ENCODE measurements around the gene HPN.

The HPN gene

GRCh38 chr19:35043906-35044305 is 2.4 kb downstream of the HPN start:
- no peak for TF ChIP-seq EZH2phosphoT487 (IDR thresholded peaks at IDR 0.05; ENCODE audit: borderline replicate concordance)
- TF ChIP-seq, protein P1, sequence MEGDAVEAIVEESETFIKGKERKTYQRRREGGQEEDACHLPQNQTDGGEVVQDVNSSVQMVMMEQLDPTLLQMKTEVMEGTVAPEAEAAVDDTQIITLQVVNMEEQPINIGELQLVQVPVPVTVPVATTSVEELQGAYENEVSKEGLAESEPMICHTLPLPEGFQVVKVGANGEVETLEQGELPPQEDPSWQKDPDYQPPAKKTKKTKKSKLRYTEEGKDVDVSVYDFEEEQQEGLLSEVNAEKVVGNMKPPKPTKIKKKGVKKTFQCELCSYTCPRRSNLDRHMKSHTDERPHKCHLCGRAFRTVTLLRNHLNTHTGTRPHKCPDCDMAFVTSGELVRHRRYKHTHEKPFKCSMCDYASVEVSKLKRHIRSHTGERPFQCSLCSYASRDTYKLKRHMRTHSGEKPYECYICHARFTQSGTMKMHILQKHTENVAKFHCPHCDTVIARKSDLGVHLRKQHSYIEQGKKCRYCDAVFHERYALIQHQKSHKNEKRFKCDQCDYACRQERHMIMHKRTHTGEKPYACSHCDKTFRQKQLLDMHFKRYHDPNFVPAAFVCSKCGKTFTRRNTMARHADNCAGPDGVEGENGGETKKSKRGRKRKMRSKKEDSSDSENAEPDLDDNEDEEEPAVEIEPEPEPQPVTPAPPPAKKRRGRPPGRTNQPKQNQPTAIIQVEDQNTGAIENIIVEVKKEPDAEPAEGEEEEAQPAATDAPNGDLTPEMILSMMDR (conservative IDR thresholded peaks at IDR 0.05; ENCODE audit: low read length), result no peak
- no peaks in the 10 kb centered on the region for H3K27me3 ChIP-seq (ENCODE audit: insufficient read depth, low read length, poor library complexity, severe bottlenecking)
- no peaks in the 10 kb centered on the region for H3F3A ChIP-seq (ENCODE audit: low read depth)

DNA sequence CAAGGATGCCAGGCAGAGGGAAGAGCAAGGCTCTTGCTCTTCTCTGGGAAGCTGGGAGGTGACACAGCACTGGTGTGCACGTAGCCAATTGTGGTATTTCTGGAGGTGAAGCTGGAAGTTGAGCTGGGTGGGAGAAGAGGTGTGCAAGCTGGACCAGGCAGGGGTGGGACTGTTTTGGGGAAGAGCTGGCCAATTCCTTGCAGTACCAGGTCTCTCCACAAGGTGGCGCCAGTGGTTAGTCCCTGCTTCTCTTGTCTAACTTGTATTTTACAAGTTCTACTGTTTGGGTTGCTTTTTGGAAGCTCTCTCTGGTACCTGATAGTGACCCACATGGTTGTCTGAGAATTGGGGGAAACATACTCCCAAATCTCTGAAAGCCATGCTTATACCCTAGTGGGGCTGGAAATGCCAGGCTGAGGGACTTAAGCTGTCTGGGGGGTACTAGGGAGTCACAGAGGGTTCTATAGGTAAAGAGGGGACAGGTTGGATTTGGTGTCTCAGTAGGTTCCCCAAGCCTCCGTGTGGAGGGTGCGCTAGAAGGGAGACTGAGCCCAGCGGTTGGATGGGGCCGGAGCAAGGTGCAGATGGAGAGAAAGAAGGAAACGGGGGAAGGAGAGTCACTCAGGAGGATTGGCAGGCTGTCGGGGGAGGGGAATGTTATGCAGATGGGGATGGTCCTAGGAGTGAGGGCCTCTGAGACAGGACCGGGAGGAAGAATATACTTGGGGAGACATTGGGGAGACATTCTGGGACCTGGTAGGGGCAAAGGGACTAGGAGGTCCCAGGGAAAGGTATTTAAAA is 3.0 kb downstream of the HPN start:
- no peaks in the 10 kb centered on the region for H3F3A ChIP-seq (ENCODE audit: low read depth)
- H3K9ac ChIP-seq (ENCODE audit: low read depth, low read length, poor library complexity, severe bottlenecking), result no peak overlapping the region
- no peaks in the 10 kb centered on the region for H3K9me3 ChIP-seq (ENCODE audit: insufficient read depth, low read depth, low read length)
- H3K27me3 ChIP-seq (ENCODE audit: insufficient read depth, low read length, poor library complexity, severe bottlenecking), result no peaks in the 10 kb centered on the region
- H4K20me1 ChIP-seq (ENCODE audit: insufficient read depth, low read length, poor library complexity, severe bottlenecking), result no peaks in the 10 kb centered on the region
- no peaks in the 10 kb centered on the region for H3K79me2 ChIP-seq (ENCODE audit: insufficient read depth, low read length)
- H3K9me2 ChIP-seq (replicated peaks; ENCODE audit: low read depth, low read length), result no peaks in the 10 kb centered on the region
- H3K4me1 ChIP-seq (ENCODE audit: insufficient read depth, low read length, poor library complexity, severe bottlenecking), result peaks cover 9% of the 10 kb centered on the region
- no peak overlapping the region for H3K4me3 ChIP-seq (ENCODE audit: low read length, poor library complexity, severe bottlenecking)
- H2AFZ ChIP-seq (ENCODE audit: low read length), result no peak overlapping the region
- no peak for TF ChIP-seq EZH2phosphoT487 (IDR thresholded peaks at IDR 0.05; ENCODE audit: borderline replicate concordance)
- TF ChIP-seq, protein P1 (conservative IDR thresholded peaks at IDR 0.05; ENCODE audit: low read length), result peak; percentile 99
- H3K36me3 ChIP-seq (ENCODE audit: insufficient read depth, low read length), result no peaks in the 10 kb centered on the region
- no peak overlapping the region for H3K4me2 ChIP-seq (ENCODE audit: low read depth, low read length, poor library complexity, severe bottlenecking)

More at GRCh38 chr19:35043906-35044305, 2.4 kb downstream of the HPN start:
- H2AFZ ChIP-seq (ENCODE audit: low read length), result no peak overlapping the region
- H3K9me3 ChIP-seq (ENCODE audit: insufficient read depth, low read depth, low read length), result no peaks in the 10 kb centered on the region
- no peaks in the 10 kb centered on the region for H3K36me3 ChIP-seq (ENCODE audit: insufficient read depth, low read length)
- H4K20me1 ChIP-seq (ENCODE audit: insufficient read depth, low read length, poor library complexity, severe bottlenecking), result no peaks in the 10 kb centered on the region
- no peak overlapping the region for H3K4me3 ChIP-seq (ENCODE audit: low read length, poor library complexity, severe bottlenecking)
- no peak overlapping the region for H3K4me2 ChIP-seq (ENCODE audit: low read depth, low read length, poor library complexity, severe bottlenecking)
- no peak overlapping the region for H3K9ac ChIP-seq (ENCODE audit: low read depth, low read length, poor library complexity, severe bottlenecking)
- H3K9me2 ChIP-seq (replicated peaks; ENCODE audit: low read depth, low read length), result no peaks in the 10 kb centered on the region
- no peaks in the 10 kb centered on the region for H3K79me2 ChIP-seq (ENCODE audit: insufficient read depth, low read length)
- H3K4me1 ChIP-seq (ENCODE audit: insufficient read depth, low read length, poor library complexity, severe bottlenecking), result peaks cover 9% of the 10 kb centered on the region

DNA sequence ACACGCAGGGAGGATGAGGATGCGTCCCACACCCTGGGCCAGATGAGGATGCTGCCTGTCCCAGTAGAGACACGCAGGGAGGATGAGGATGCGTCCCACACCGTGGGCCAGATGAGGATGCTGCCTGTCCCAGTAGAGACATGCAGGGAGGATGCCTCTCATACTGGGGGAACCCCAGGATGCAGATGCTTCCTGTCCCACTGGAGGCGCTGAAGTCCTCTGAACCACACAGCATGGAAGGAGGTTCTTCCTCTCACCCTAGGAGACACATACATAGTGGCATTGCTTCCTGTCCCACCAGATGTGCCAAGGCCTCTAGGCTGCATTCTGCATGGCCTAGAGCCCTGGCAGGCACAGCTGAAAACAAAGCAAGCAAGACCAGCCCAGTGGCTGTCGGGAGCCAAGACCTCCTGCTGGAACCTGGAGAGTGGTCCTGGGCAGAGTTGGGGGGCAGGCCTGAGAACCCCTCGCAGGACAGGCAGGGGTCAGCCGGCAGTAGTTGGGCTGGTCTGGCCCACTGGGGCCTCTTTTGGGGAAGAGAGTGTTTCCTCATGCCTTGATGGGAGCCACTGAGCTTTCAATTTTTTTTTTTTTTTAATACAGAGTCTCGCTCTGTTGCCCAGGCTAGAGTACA is 4.3 kb downstream of the HPN start:
- H3K4me3 ChIP-seq (ENCODE audit: low read length, poor library complexity, severe bottlenecking), result no peak overlapping the region
- peaks cover 9% of the 10 kb centered on the region for H3K4me1 ChIP-seq (ENCODE audit: insufficient read depth, low read length, poor library complexity, severe bottlenecking)
- no peaks in the 10 kb centered on the region for H3K9me3 ChIP-seq (ENCODE audit: insufficient read depth, low read depth, low read length)
- no peaks in the 10 kb centered on the region for H4K20me1 ChIP-seq (ENCODE audit: insufficient read depth, low read length, poor library complexity, severe bottlenecking)
- no peaks in the 10 kb centered on the region for H3F3A ChIP-seq (ENCODE audit: low read depth)
- no peaks in the 10 kb centered on the region for H3K27me3 ChIP-seq (ENCODE audit: insufficient read depth, low read length, poor library complexity, severe bottlenecking)
- H3K4me2 ChIP-seq (ENCODE audit: low read depth, low read length, poor library complexity, severe bottlenecking), result no peak overlapping the region
- peak overlapping the region; percentile 74; the same call in 1 of the 2 replicates for H2AFZ ChIP-seq (ENCODE audit: low read length)
- TF ChIP-seq EZH2phosphoT487 (IDR thresholded peaks at IDR 0.05; ENCODE audit: borderline replicate concordance), result no peak
- TF ChIP-seq, protein P1 (conservative IDR thresholded peaks at IDR 0.05; ENCODE audit: low read length), result peak; percentile 59
- no peaks in the 10 kb centered on the region for H3K36me3 ChIP-seq (ENCODE audit: insufficient read depth, low read length)
- H3K9me2 ChIP-seq (replicated peaks; ENCODE audit: low read depth, low read length), result no peaks in the 10 kb centered on the region
- H3K79me2 ChIP-seq (ENCODE audit: insufficient read depth, low read length), result no peaks in the 10 kb centered on the region
- no peak overlapping the region for H3K9ac ChIP-seq (ENCODE audit: low read depth, low read length, poor library complexity, severe bottlenecking)

Data from Loucy (cell line).